ENCODE measurements around the gene ESF1. TPM values are rescaled to one million over a fixed set of nuclear protein-coding genes. Genes with fewer than 3 reads are reported as not detected.

ESF1 gene
- total and polyA plus RNA-seq, 2 of the 8 experiments (the other 6 are each of a cell fraction or from before 2014, with no cell fraction given): 1.1 to 32.9 TPM

- no peak for TF ChIP-seq SIN3A (conservative IDR thresholded peaks at IDR 0.05 in 1 of 2, IDR thresholded peaks at IDR 0.05 in 1 of 2; ENCODE audit: low read depth in 1 of 2, low read length in 2 of 2)
- no peak for TF ChIP-seq POLR2A (IDR thresholded peaks at IDR 0.05; ENCODE audit: control extremely low read depth in 1 of 2, low read depth in 2 of 2, low read length in 2 of 2)
- no peak for TF ChIP-seq KDM1A (IDR thresholded peaks at IDR 0.05; ENCODE audit: borderline replicate concordance, low read length)
- TF ChIP-seq FOSL1 (IDR thresholded peaks at IDR 0.05; ENCODE audit: insufficient read depth, low read depth, low read length): no peak
- TF ChIP-seq E2F6 (IDR thresholded peaks at IDR 0.05): no peak
- TF ChIP-seq CBX5 (IDR thresholded peaks at IDR 0.05; ENCODE audit: low read depth, low read length): no peak
- no peak for TF ChIP-seq HDAC2 (IDR thresholded peaks at IDR 0.05; ENCODE audit: borderline replicate concordance in 1 of 2, low read depth in 2 of 2, low read length in 2 of 2)
- TF ChIP-seq RNF2 (IDR thresholded peaks at IDR 0.05; ENCODE audit: borderline replicate concordance, low read depth, low read length, missing control alignments, poor library complexity, severe bottlenecking): no peak
- no peak for TF ChIP-seq POLR2AphosphoS5 (IDR thresholded peaks at IDR 0.05; ENCODE audit: low read depth, low read length)
These were observed 7.1 kb upstream of the ESF1 start (continued) for GRCh38 chr20:13791540-13792459.

Measured in H1 (cell line).